SU-DHL-6 (cell line): ENCODE data around the gene RAB1B.

Experiments
- EZH2phosphoT487 ChIP-seq: fragments of 200-600 bp; sonication (generic), shearing (Covaris generic); conservative IDR thresholded peaks from 2 replicates; pipeline ENCODE4 v1.6.1; 2018; ENCODE audit warnings: mild to moderate bottlenecking, antibody characterized with exemption, low read length, moderate library complexity, mixed read lengths
- TF ChIP-seq, protein P1 (sequence below): fragments of 200-600 bp; sonication (generic); IDR thresholded peaks from one replicate; pipeline ENCODE4 v1.5.1; 2017; ENCODE audit warnings: antibody characterized with exemption, mild to moderate bottlenecking, low read length, moderate library complexity; ENCODE audit not compliant: insufficient read depth, poor library complexity, severe bottlenecking

GRCh38 chr11:66230978-66231377, 37.5 kb upstream of the RAB1B start:
- TF ChIP-seq, protein P1, sequence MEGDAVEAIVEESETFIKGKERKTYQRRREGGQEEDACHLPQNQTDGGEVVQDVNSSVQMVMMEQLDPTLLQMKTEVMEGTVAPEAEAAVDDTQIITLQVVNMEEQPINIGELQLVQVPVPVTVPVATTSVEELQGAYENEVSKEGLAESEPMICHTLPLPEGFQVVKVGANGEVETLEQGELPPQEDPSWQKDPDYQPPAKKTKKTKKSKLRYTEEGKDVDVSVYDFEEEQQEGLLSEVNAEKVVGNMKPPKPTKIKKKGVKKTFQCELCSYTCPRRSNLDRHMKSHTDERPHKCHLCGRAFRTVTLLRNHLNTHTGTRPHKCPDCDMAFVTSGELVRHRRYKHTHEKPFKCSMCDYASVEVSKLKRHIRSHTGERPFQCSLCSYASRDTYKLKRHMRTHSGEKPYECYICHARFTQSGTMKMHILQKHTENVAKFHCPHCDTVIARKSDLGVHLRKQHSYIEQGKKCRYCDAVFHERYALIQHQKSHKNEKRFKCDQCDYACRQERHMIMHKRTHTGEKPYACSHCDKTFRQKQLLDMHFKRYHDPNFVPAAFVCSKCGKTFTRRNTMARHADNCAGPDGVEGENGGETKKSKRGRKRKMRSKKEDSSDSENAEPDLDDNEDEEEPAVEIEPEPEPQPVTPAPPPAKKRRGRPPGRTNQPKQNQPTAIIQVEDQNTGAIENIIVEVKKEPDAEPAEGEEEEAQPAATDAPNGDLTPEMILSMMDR = no peak
- TF ChIP-seq EZH2phosphoT487 = no peak
